HG03354 (cell line): Measurements from ENCODE around the gene SRL.
A peak's percentile ranks its signal among the peaks of the same experiment; 100 is the strongest.

Experiments
- ATAC-seq: cut with Tn5 transposase; IDR thresholded peaks from one replicate; pipeline ENCODE4 v1.9.1; 2021; ENCODE audit warnings: mild to moderate bottlenecking; ENCODE audit not compliant: unreplicated experiment, poor library complexity, severe bottlenecking

Gene SRL

GRCh38 chr16:4241928-4242283 lies at the start of gene SRL:
Gene SRL, minus strand, starts transcription at chr16:4242080. Its CDS starts 13 bp downstream, at chr16:4242067.
- ATAC-seq, result no peak

- ATAC-seq, result no peak
Observed at GRCh38 chr16:4290236-4290830, 48.5 kb upstream of the SRL start.

DNA sequence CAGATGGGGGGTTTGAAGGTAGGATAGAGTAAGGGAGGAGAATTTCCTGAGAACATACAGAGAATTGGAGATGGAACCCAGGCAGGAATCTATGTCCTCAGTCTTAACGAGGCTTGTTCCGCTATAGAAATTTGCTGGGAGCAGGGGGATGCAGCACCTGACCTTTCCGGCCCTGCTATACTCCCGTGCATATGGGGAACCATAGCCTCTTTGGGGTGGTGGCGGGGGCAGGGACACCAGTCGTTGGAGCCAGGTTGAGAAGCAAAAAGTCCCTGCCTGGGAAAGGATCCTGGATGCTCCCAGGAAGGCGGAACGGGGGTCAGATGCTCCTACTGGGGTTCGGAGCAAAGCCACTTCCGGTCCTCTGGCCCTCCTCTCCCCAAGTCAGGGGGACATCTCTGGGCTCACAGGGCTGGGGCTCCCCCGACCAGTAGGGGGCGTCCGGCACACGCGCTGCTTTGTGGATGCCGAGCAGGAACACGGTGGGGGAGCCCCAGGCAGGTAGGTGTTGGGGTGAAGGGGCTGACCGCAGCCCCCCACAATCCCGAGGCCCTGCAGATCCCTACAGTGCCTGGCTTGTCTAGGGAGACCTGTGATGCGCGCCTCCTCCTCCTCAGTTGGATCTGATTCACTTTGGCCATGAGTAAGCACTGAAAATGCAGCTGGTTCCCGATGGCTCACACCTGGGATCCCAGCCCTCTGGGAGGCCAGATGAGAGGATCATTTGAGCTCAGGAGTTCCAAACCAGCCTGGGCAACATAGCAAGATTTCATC lies 46.5 kb upstream of the SRL start:
- ATAC-seq, result peak; percentile 74

DNA sequence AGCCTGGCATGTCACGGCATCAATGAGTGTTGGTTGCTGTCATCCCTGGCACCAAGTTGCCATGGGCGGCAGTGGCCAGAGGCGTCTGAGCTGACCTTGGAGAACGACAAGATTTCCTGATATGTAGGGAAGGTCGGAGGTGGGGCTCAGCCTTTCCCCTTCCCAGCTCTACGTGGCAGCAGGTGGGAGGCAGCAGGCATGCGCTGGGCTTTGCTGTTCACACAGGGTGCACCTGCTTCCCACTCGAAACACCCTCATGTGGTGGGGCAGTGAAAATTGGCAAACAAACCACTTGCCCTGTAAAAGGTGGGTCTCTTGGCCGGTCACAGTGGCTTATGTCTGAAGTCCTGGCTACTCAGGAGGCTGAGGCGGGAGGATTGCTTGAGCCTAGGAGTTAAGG lies 43.3 kb upstream of the SRL start:
- ATAC-seq, result no peak

- ATAC-seq, result no peak
Observed at GRCh38 chr16:4283939-4284338, 42.1 kb upstream of the SRL start.

DNA sequence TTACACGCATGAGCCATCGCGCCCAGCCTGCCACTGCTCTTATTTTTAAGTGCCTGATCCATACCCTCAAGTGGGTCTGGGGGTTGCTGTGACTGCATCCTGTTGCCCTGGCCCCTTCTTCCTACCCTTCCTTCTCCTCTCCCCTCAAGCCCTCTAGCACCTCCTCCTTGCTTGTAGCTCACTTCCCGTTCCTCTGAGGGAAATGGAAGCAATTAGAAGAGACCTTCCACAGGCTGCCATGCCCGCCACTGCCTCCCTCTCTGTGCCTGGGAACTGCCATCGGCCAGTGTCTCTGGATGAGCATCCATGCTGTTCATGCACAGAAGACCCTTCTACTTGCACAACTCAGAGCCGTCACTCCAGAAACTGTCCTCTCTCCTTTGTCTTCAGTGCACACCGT lies 41.6 kb upstream of the SRL start:
- ATAC-seq, result no peak

DNA sequence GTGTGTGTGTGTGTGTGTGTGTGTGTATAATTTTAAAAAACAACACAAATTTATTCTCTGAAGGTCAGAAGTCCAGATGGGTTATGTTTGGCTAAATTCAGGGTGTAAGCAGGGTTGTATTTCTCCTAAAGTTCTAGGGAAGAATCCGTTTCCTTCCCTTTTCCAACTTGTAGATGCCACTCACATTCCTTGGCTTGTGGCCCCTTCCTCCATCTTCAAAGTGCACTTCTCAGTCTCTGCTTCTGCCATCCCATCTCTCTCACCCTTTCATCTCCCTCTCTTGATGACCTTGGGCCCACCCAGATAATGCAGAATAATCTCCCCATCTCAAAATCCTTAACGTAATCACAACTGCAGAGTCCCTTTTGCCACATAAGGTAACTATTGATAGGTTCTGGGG lies 38.7 kb upstream of the SRL start:
- no peak for ATAC-seq

- ATAC-seq, result no peak
Observed at GRCh38 chr16:4277987-4278513, 36.2 kb upstream of the SRL start.

DNA sequence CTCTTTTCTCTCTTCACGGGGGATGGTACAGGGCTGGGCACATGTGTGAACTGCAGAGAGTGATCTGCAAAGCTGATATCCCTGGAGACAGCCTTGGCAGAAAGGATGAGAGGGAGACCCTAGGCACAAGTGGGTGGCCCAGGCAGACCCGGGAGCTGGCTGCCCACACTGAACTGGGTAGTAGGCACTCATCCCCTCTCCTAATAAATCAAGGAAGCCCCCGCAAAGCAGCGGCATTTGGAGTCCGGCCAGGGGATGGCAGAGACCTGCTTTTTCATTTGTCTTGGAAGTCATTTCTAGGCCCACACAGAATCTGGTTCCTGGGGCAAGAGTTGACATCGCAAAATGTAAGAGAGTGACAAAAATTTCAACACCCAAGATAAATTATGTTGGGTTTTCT lies 34.0 kb upstream of the SRL start:
- ATAC-seq, result no peak

GRCh38 chr16:4273858-4274311 lies 32.0 kb upstream of the SRL start:
- peak; percentile 9 for ATAC-seq

GRCh38 chr16:4272114-4272956 lies 30.5 kb upstream of the SRL start:
- peak; percentile 12 for ATAC-seq

DNA sequence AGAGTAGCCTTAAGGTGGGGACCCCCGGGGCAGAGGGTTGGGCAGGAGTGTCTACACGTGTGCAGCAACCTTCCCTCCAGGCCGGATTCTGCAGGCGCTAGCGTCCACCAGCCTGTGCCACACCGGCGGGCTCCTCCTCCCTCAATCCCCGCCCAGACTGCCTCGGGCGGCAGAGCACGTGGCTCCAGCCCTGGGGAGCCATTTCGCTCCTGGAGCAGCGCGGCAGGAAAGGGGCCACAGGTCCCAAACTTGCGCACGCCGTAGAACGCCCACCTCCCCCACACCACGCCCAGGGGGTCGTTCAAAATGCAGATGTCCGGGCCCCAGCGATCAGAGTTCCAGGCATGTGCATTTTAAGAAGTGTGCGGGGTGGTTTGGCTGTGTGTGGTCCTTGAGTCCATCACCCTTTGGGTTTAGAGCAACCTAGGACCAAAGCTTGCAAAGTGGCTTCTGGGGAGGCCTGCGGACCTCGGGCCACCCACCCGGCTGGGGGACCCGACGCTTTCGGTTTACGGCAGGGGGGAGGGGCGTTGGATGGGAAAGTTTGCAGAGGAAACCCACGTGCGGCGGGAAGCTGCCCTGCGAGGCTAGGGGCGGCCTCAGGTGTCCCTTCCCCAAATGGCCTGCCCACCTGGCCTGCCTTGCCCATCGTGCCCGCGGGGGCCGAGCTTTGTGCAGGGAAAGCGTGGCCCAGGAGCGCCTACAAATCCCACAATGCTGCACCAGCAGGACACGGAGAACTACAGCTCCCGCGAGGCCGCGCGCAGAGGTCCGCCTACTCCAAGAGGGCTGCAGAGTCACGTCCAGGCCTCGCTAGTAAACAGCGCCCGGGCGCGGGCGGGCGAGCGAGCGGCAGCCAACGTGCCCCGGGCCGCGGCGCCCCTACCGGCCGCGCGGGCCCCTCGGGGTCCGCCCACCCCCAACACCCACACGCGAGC lies 29.6 kb upstream of the SRL start:
- peak; percentile 66 for ATAC-seq

DNA sequence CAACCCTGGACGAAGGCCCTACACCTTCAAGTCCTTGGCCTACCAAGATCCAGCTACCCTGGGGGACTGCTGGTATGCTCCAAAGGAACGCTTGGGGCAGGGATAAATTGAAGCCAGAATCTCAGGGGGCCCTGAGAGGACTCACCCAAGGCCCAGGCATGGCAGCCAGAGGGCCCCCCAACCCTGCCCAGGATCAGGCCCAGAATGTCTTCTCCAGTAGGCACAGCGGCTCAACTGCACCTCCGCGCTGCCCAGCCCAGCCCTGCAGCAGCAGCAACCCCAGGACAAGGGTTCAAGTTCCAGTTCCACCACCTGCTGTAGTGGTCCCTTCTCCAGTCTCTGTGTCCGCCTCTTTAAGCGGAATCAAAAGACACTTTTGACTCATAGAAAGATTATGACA lies 28.7 kb upstream of the SRL start:
- no peak for ATAC-seq

GRCh38 chr16:4270091-4270490 lies 28.2 kb upstream of the SRL start:
- no peak for ATAC-seq

GRCh38 chr16:4266372-4266771 lies 24.5 kb upstream of the SRL start:
- ATAC-seq, result no peak

DNA sequence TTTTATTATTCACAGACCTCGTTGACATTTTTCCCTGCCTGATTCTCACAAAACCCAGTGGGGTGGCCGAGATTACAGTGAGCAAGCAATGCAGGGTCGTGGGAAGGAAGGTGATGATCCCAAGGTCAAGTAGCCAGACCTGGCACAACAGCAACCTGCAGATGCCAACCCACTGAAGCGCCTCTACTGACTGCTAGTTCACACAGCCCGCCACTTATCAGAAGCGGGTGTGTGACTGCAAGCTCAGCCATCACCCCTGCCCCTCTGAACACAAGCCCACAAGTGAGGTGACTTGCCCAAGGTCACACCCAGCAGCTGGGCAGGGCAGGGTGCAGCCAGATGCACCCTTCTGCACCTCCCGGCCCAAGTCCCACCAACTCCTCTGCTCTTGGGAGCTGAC lies 23.8 kb upstream of the SRL start:
- no peak for ATAC-seq

GRCh38 chr16:4264546-4264945 lies 22.7 kb upstream of the SRL start:
- no peak for ATAC-seq

- no peak for ATAC-seq
Observed at GRCh38 chr16:4263504-4264436, 21.9 kb upstream of the SRL start.
